Chondrocyte (in vitro differentiated cells): ENCODE measurements around the gene SPEF2. TPM values are rescaled to one million over a fixed set of nuclear protein-coding genes. Genes with fewer than 3 reads are reported as not detected.

Experiments used
- DNase-seq: peaks from one replicate; pipeline ENCODE4 v3.0.0; 2021; ENCODE audit warnings: mixed read lengths, low spot score
- H3K27ac Mint-ChIP-seq: one replicate; pipeline ENCODE4 v1.8.0; 2021; ENCODE audit warnings: mild to moderate bottlenecking, moderate library complexity, mixed read lengths; ENCODE audit not compliant: unreplicated experiment
- H3K27me3 Mint-ChIP-seq: 2 replicates; pipeline ENCODE4 v1.8.0; 2021; ENCODE audit warnings: low read depth, mixed read lengths
- H3K36me3 Mint-ChIP-seq: 2 replicates; pipeline ENCODE4 v1.8.0; 2021; ENCODE audit warnings: low read depth, mixed read lengths
- H3K4me1 Mint-ChIP-seq: 2 replicates; pipeline ENCODE4 v1.8.0; 2021; ENCODE audit warnings: low read depth, mild to moderate bottlenecking, mixed read lengths
- H3K4me3 Mint-ChIP-seq: one replicate; pipeline ENCODE4 v1.8.0; 2021; ENCODE audit warnings: mild to moderate bottlenecking, moderate library complexity, mixed read lengths; ENCODE audit not compliant: unreplicated experiment
- H3K9me3 Mint-ChIP-seq: 2 replicates; pipeline ENCODE4 v1.8.0; 2021; ENCODE audit warnings: low read depth, mixed read lengths
- total RNA-seq: library from RNA; stranded (reverse); gene quantifications from 3 replicates; pipeline ENCODE4 v1.2.1, GENCODE V29; 2021
- TF ChIP-seq, protein P1 (sequence below): fragments of 200-600 bp; sonication (generic); IDR thresholded peaks from 2 replicates; pipeline ENCODE4 v1.5.0; 2021; ENCODE audit warnings: antibody characterized with exemption, mild to moderate bottlenecking, moderate library complexity

The SPEF2 gene
- total RNA-seq, 1 donor from 2014 or later, result 3.1 TPM

DNA sequence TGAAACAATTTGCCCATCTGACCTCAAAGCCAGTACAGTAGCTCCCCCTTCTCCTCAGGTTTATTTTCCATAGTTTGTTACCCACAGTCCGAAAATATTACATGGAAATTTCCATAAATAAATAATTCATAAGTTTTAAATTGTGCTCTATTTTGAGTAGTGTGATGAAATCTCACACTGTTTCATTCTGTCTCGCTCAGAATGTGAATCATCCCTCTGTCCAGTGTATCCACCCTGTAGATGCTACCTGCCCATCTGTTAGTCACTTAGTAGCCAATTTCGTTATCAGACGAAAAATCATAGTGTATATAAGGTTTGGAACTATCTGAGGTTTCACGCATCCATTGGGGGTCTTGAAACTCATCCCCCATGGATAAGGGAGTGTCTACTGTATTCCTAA is 138.3 kb downstream of the SPEF2 start:
- Mint-ChIP-seq H3K4me1 (no peaks in the 10 kb centered on the region), H3K27ac (no peak overlapping the region), H3K4me3 (no peak overlapping the region), H3K27me3 (peaks cover 4% of the 10 kb centered on the region), H3K36me3 (no peaks in the 10 kb centered on the region), H3K9me3 (no peaks in the 10 kb centered on the region)
- no peak for DNase-seq
- TF ChIP-seq, protein P1, sequence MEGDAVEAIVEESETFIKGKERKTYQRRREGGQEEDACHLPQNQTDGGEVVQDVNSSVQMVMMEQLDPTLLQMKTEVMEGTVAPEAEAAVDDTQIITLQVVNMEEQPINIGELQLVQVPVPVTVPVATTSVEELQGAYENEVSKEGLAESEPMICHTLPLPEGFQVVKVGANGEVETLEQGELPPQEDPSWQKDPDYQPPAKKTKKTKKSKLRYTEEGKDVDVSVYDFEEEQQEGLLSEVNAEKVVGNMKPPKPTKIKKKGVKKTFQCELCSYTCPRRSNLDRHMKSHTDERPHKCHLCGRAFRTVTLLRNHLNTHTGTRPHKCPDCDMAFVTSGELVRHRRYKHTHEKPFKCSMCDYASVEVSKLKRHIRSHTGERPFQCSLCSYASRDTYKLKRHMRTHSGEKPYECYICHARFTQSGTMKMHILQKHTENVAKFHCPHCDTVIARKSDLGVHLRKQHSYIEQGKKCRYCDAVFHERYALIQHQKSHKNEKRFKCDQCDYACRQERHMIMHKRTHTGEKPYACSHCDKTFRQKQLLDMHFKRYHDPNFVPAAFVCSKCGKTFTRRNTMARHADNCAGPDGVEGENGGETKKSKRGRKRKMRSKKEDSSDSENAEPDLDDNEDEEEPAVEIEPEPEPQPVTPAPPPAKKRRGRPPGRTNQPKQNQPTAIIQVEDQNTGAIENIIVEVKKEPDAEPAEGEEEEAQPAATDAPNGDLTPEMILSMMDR, result no peak

DNA sequence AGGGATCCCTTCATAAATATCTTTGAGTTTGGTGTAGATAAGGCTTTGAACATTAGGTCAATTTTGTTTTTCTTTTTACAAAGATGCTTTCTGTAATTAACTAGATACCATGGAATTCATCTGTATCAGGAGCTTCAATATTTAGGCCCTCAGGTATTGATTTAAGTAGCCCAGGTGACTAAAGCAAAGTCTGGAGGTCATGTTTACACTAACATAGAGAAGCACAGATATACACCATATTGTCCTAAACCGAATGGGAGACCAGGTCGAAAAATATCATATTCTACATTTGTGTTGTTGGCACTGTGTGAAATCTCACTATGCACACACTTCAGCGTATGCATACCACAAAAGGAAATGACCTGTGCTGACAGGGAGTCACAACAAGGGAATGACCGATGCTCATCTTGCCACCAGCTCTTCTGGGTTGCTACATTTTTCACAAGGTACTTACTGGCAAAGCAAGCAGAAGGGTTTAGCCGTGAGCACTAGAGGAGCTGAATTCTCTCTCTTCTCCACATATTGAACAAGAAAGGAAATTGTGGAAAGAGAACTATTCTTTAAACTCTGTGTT is 140.6 kb downstream of the SPEF2 start:
- Mint-ChIP-seq H3K9me3 (no peaks in the 10 kb centered on the region), H3K4me1 (no peaks in the 10 kb centered on the region), H3K27ac (no peak overlapping the region), H3K36me3 (no peaks in the 10 kb centered on the region), H3K27me3 (peaks cover 4% of the 10 kb centered on the region), H3K4me3 (no peak overlapping the region)
- DNase-seq, result no peak
- TF ChIP-seq, protein P1, result no peak

DNA sequence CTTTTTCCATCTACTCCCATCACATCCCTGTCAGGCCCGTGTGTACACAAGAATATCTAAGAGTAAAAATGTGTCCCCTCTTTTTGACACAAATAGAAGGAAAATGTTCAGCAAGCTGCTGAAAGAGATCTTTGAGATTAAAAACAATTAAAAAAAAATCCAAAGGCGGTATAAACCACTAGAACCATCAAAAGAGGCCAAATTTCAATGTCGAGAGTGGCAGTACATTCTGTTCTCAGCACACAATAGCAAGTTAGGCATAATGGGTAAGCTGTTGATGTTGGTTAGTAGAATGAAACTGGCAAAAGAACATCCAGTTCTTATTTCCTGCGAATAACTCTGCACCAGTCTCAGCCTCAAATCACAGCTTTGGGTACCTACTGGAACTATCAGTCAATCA is 143.9 kb downstream of the SPEF2 start:
- no peaks in the 10 kb centered on the region for H3K9me3 Mint-ChIP-seq
- peaks cover 12% of the 10 kb centered on the region for H3K27me3 Mint-ChIP-seq
- no peak overlapping the region for H3K4me3 Mint-ChIP-seq
- no peak overlapping the region for H3K27ac Mint-ChIP-seq
- H3K36me3 Mint-ChIP-seq, result no peaks in the 10 kb centered on the region
- DNase-seq, result no peak
- TF ChIP-seq, protein P1, result no peak
- H3K4me1 Mint-ChIP-seq, result no peaks in the 10 kb centered on the region

DNA sequence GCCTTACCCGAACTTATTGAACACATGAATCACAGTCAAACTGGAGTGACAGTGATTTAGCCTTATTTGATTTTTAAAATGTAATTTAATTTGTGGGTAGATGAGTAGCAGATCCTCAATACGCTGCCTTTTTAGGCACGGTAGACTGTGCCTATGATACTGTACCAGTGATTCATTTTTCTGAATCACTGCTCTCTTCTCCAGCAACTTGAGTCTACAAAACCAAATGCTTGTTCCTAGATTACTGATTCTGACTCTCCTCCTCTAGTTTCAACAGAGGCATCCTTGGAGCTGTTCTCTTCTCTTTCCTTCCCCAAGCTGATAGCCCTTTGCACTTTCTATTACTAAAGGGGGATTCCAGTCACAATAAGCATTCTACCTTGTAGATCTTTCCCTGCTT is 144.7 kb downstream of the SPEF2 start:
- Mint-ChIP-seq H3K36me3 (no peaks in the 10 kb centered on the region), H3K27me3 (peaks cover 13% of the 10 kb centered on the region), H3K27ac (no peak overlapping the region), H3K4me3 (no peak overlapping the region), H3K4me1 (no peaks in the 10 kb centered on the region), H3K9me3 (no peaks in the 10 kb centered on the region)
- DNase-seq, result no peak
- TF ChIP-seq, protein P1, result no peak

DNA sequence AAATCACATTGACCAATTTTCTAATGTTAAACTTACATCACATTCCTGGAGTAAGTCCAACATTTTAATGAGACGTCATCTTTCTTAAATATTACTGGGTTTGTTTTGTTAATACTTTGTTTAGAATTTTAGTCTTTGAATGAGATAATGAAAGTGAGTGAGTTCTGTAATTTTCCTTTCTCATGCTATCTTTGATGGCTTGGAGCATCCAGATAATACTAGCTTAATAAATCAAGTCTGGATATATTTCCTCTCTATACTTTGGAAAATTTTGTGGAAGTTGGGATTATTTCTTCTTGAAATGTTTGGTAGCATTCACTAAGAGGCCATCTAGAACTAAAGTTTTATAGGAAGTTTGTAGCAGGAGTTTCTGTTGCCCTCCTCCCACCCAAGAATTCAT is 148.3 kb downstream of the SPEF2 start:
- no peak overlapping the region for H3K27ac Mint-ChIP-seq
- no peak for DNase-seq
- H3K4me1 Mint-ChIP-seq, result no peaks in the 10 kb centered on the region
- no peaks in the 10 kb centered on the region for H3K9me3 Mint-ChIP-seq
- H3K36me3 Mint-ChIP-seq, result no peaks in the 10 kb centered on the region
- TF ChIP-seq, protein P1, result no peak
- H3K27me3 Mint-ChIP-seq, result peaks cover 26% of the 10 kb centered on the region
- H3K4me3 Mint-ChIP-seq, result no peak overlapping the region
